Neutrophil (primary cell): ENCODE measurements around the gene PRIMPOL.
A peak's percentile ranks its signal among the peaks of the same experiment; 100 is the strongest.
"Not testable (repeated sequence)": the region's sequence is repeated elsewhere in the genome, so short reads cannot be mapped to it uniquely, and the experiment has no call there.

ENCODE experiments used
- H3K27ac ChIP-seq: fragments of 200-600 bp; sonication (generic); 2 replicates; pipeline ENCODE4 v1.5.1; 2016; ENCODE audit warnings: mild to moderate bottlenecking, moderate library complexity
- H3K27me3 ChIP-seq: fragments of 200-600 bp; sonication (generic); 2 replicates; pipeline ENCODE4 v1.6.0; 2016; ENCODE audit warnings: mild to moderate bottlenecking
- H3K36me3 ChIP-seq: fragments of 200-600 bp; sonication (generic); 2 replicates; pipeline ENCODE4 v1.5.1; 2017
- H3K4me1 ChIP-seq, 2 experiments: fragments of 200-600 bp in 1 of 2; sonication (generic) in 1 of 2; 1 replicate in 1 of 2; 2 replicates in 1 of 2; pipeline versions ENCODE4 v1.5.1 to v1.6.1; 2013 to 2016; ENCODE audit warnings: low read depth in 1 of 2, low read length in 1 of 2, mild to moderate bottlenecking in 1 of 2, moderate library complexity in 1 of 2; ENCODE audit not compliant: control insufficient read depth in 1 of 2, insufficient read depth in 1 of 2
- H3K4me3 ChIP-seq, 2 experiments: fragments of 200-600 bp in 1 of 2; sonication (generic) in 1 of 2; 1 replicate in 1 of 2; 2 replicates in 1 of 2; pipeline ENCODE4 v1.5.1; 2013 to 2016; ENCODE audit warnings: low read depth in 1 of 2, low read length in 1 of 2, mild to moderate bottlenecking in 1 of 2, moderate library complexity in 1 of 2
- H3K9me3 ChIP-seq: fragments of 200-600 bp; sonication (generic); 2 replicates; pipeline ENCODE4 v1.5.1; 2016
- CTCF ChIP-seq: fragments of 200-600 bp; sonication (generic); IDR thresholded peaks from 2 replicates; pipeline ENCODE4 v1.5.1; 2016; ENCODE audit warnings: antibody characterized with exemption

The PRIMPOL gene

GRCh38 chr4:184624972-184625554, 24.5 kb upstream of the PRIMPOL start:
- Histone ChIP-seq H3K36me3 (peaks cover 56% of the 10 kb centered on the region), H3K27me3 (no peaks in the 10 kb centered on the region), H3K4me1 (no peaks in the 10 kb centered on the region), H3K4me3 (no peak overlapping the region), H3K27ac (no peak overlapping the region), H3K9me3 (no peaks in the 10 kb centered on the region)
- no peak for TF ChIP-seq CTCF

- H3K9me3 ChIP-seq, H3K4me1 ChIP-seq, H3K4me3 ChIP-seq, H3K27me3 ChIP-seq, H3K27ac ChIP-seq: not testable (repeated sequence)
- peaks cover 65% of the 10 kb centered on the region for H3K36me3 ChIP-seq
Measured at GRCh38 chr4:184625783-184626596, 23.5 kb upstream of the PRIMPOL start.

GRCh38 chr4:184628103-184628502, 21.4 kb upstream of the PRIMPOL start:
- Histone ChIP-seq H3K27me3 (no peaks in the 10 kb centered on the region), H3K4me1 (no peaks in the 10 kb centered on the region), H3K27ac (no peak overlapping the region), H3K4me3 (no peak overlapping the region), H3K36me3 (peaks cover 84% of the 10 kb centered on the region), H3K9me3 (no peaks in the 10 kb centered on the region)
- TF ChIP-seq CTCF, result no peak

- no peak overlapping the region for H3K27ac ChIP-seq
- H3K27me3 ChIP-seq, result no peaks in the 10 kb centered on the region
- no peak for TF ChIP-seq CTCF
- peaks cover 84% of the 10 kb centered on the region for H3K36me3 ChIP-seq
- peaks cover 3 to 6% of the 10 kb centered on the region in 2 experiments for H3K4me1 ChIP-seq
- no peaks in the 10 kb centered on the region for H3K9me3 ChIP-seq
- H3K4me3 ChIP-seq, result no peak overlapping the region
Measured at GRCh38 chr4:184632842-184633241, 16.7 kb upstream of the PRIMPOL start.

- Histone ChIP-seq H3K9me3 (no peaks in the 10 kb centered on the region), H3K27ac (peak overlapping the region; percentile 46), H3K36me3 (peaks cover 70% of the 10 kb centered on the region), H3K27me3 (no peaks in the 10 kb centered on the region), H3K4me1 (peaks cover 3 to 11% of the 10 kb centered on the region in 2 experiments), H3K4me3 (no peak overlapping the region)
- no peak for TF ChIP-seq CTCF
Measured at GRCh38 chr4:184635381-184635780, 14.2 kb upstream of the PRIMPOL start.

GRCh38 chr4:184636144-184636543, 13.4 kb upstream of the PRIMPOL start:
- peaks cover 3 to 11% of the 10 kb centered on the region in 2 experiments for H3K4me1 ChIP-seq
- H3K36me3 ChIP-seq, result peaks cover 63% of the 10 kb centered on the region
- H3K4me3 ChIP-seq, result no peak overlapping the region
- no peaks in the 10 kb centered on the region for H3K9me3 ChIP-seq
- no peak overlapping the region for H3K27ac ChIP-seq
- TF ChIP-seq CTCF, result no peak
- H3K27me3 ChIP-seq, result no peaks in the 10 kb centered on the region
